ENCODE measurements around the gene C17orf78.
"Not testable (repeated sequence)": the region's sequence is repeated elsewhere in the genome, so short reads cannot be mapped to it uniquely, and the experiment has no call there.

The C17orf78 gene

DNA sequence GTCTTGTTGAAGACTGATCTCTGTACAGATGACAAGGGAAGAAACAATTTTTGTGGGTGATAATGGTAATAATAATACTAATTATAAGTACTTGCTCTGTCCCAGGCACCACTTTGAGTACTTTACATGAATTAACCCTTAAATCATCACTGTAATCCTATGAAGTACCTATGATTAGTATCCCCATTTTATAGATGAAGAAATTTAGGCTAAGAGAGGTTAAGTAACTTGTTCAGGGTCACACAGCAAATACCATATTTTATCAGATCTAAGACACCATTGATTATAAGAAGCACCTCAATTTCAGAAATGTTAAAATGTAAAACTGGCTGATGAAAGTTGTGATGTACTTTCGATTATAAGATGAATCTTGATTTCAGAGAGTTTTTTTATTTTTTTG lies 49.5 kb downstream of the C17orf78 start:
- DNase-seq (ENCODE audit: insufficient read length, low spot score), result no peak
- FAIRE-seq, result no peak
- TF ChIP-seq, protein P1, sequence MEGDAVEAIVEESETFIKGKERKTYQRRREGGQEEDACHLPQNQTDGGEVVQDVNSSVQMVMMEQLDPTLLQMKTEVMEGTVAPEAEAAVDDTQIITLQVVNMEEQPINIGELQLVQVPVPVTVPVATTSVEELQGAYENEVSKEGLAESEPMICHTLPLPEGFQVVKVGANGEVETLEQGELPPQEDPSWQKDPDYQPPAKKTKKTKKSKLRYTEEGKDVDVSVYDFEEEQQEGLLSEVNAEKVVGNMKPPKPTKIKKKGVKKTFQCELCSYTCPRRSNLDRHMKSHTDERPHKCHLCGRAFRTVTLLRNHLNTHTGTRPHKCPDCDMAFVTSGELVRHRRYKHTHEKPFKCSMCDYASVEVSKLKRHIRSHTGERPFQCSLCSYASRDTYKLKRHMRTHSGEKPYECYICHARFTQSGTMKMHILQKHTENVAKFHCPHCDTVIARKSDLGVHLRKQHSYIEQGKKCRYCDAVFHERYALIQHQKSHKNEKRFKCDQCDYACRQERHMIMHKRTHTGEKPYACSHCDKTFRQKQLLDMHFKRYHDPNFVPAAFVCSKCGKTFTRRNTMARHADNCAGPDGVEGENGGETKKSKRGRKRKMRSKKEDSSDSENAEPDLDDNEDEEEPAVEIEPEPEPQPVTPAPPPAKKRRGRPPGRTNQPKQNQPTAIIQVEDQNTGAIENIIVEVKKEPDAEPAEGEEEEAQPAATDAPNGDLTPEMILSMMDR (IDR thresholded peaks at IDR 0.05; ENCODE audit: insufficient read depth, missing control alignments), result no peak

DNA sequence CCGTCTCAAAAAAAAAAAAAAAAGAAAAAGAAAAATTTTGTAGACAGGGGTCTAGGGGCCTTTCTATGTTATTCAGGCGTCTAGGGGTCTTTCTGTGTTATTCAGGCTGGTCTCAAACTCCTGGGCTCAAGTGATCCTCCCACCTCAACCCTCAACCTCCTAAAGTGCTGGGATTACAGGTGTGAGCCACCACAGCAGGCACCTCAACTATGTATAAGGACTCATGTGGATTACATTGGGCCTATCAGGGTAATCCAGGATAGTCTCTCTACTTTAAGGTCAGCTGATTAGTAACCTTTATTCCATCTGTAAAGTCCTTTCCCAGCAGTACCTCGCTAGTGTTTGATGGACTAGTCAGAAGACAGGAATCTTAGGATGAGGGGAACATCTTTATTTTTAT lies 53.3 kb downstream of the C17orf78 start:
- FAIRE-seq, result no peak

GRCh38 chr17:37429453-37429852 lies 53.7 kb downstream of the C17orf78 start:
- DNase-seq (ENCODE audit: insufficient read length, low spot score) (no peak), FAIRE-seq (no peak)
- TF ChIP-seq, protein P1 (IDR thresholded peaks at IDR 0.05; ENCODE audit: insufficient read depth, missing control alignments), result no peak

More for the DNA sequence above, 53.3 kb downstream of the C17orf78 start:
- TF ChIP-seq, protein P1 (IDR thresholded peaks at IDR 0.05; ENCODE audit: insufficient read depth, missing control alignments), result no peak
- no peak for DNase-seq (ENCODE audit: insufficient read length, low spot score)

DNA sequence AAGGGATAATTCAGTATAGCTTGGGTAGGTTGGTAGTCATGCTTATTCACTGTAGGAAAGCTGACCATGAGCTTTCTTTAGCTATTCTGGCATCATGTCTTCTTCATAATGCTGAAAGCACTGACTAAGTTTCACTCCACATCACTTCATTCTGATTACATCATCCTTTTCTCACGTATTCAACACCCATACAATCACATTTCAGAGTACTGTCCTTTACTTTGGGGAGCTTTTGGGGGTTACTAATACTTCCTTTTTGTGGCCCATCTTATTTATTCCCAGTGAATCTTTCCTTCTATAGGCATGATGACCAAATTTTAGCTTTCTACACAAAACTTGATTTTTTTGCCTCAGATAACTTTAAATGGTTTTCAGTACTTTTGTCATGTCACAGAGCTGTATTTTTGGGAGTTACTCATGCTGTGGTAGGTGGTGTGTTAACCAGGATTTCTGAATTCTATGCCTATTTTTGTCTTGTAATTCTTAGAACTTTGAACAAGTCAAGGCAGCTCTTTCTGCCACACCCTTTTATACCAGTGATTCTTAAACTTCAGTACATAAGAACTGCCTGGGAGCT lies 54.4 kb downstream of the C17orf78 start:
- TF ChIP-seq, protein P1 (IDR thresholded peaks at IDR 0.05; ENCODE audit: insufficient read depth, missing control alignments), result no peak
- DNase-seq (ENCODE audit: insufficient read length, low spot score), result no peak
- no peak for FAIRE-seq

- FAIRE-seq, result no peak
- DNase-seq (ENCODE audit: insufficient read length, low spot score), result no peak
- TF ChIP-seq, protein P1 (IDR thresholded peaks at IDR 0.05; ENCODE audit: insufficient read depth, missing control alignments), result no peak
Observed at GRCh38 chr17:37432671-37433070, 56.9 kb downstream of the C17orf78 start.

DNA sequence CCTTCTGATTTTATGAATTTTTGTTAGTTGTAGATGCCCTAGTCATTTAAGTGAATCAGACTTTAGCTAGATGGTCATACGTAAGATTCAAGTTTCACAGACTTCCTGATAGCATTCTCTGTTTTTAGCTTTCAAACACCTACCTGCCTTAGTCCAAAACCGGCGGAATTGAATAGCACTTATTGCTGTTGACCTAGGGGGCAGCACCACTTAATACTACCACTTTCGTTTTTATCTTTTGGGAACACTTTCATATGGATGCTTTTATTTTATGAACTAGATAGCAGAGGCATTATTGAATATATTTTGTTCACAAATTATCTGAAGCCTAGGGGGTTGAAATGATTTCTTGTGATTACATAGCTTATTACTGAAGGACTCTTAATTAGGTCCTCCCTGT lies 62.4 kb downstream of the C17orf78 start:
- TF ChIP-seq, protein P1 (IDR thresholded peaks at IDR 0.05; ENCODE audit: insufficient read depth, missing control alignments), result peak; percentile 42
- no peak for FAIRE-seq
- no peak for DNase-seq (ENCODE audit: insufficient read length, low spot score)

DNA sequence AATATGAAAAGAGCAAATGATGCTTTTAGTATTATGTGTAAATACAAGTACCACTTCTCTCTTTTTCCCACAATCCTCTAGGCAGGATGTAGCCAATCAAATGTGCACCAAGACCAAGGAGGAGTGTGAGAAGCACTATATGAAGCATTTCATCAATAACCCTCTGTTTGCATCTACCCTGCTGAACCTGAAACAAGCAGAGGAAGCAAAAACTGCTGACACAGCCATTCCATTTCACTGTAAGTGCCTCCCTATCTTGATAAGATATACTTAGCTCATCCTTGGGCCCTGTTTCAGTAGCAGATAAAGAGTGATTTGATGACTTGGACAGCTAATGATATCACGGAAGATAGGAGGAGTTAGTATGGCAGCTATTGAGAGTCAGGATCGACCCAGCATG lies 64.6 kb downstream of the C17orf78 start:
- TF ChIP-seq, protein P1 (IDR thresholded peaks at IDR 0.05; ENCODE audit: insufficient read depth, missing control alignments), result no peak
- no peak for FAIRE-seq
- no peak for DNase-seq (ENCODE audit: insufficient read length, low spot score)

DNA sequence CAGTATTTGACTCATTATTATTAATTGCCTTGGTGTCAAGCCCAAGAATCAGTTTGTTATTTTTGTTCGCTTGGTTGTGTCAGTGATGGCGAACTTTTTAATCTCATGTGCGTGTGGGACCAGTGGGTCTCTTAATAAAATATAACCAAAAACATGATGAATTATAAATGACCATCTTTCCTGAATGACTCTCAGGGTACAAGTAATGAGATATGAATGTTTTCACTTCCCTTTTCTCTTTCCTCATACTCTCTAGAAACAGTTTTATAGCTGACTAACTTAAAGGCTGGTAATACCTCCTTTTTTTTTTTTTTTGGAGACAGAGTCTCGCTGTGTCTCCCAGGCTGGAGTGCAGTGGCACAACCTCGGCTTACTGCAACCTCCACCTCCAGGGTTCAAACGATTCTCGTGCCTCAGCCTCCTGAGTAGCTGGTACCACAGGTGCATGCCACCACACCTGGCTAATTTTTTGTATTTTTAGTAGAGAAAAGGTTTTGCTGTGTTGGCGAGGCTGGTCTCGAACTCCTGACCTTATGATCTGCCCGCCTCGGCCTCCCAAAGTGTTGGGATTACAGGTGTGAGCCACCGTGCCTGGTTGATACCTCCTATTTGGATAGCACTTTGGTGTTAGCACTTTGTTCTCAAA lies 65.7 kb downstream of the C17orf78 start:
- DNase-seq (ENCODE audit: insufficient read length, low spot score); FAIRE-seq: not testable (repeated sequence)
